Caco-2 (cell line): ENCODE measurements around the gene ARHGEF16. TPM values are rescaled to one million over a fixed set of nuclear protein-coding genes. Genes with fewer than 3 reads are reported as not detected.

ENCODE experiments used
- BruUV-seq: library from RNA; stranded (reverse); fragments of 400-500 nt; replicated peaks from 2 replicates; lab custom pipeline; 2021; lab: Mats Ljungman, UMichigan
- CTCF ChIA-PET: fragments of 300-600 bp; sonication (Branson Sonifier 250); formaldehyde crosslinking; loops from one replicate; lab custom pipeline; 2022; ENCODE audit warnings: antibody characterized with exemption; lab: Charles Lee
- POLR2A ChIA-PET: fragments of 300-600 bp; sonication (Branson Sonifier 250); formaldehyde crosslinking; loops from one replicate; lab custom pipeline; 2022; ENCODE audit warnings: antibody characterized with exemption; lab: Charles Lee
- DNase-seq, 2 experiments: peaks; one replicate each; pipeline versions ENCODE4 v3.0.0 to v3.0.0-alpha.2; 2020 to 2022
- H3K27me3 ChIP-seq: replicated peaks from 2 replicates; pipeline ENCODE4 v1.6.0; 2011; ENCODE audit warnings: low read length; ENCODE audit not compliant: control insufficient read depth, insufficient read depth
- H3K36me3 ChIP-seq: 2 replicates; pipeline ENCODE4 v1.5.1; 2011; ENCODE audit warnings: low read length; ENCODE audit not compliant: control insufficient read depth, insufficient read depth
- H3K4me1 ChIP-seq: fragments of 250-450 bp; sonication (Bioruptor Pico); 2 replicates; pipeline ENCODE4 v1.5.1; 2020; ENCODE audit warnings: mild to moderate bottlenecking
- H3K4me3 ChIP-seq: 2 replicates; pipeline ENCODE4 v1.5.1; 2011; ENCODE audit warnings: low read depth, mild to moderate bottlenecking, control low read depth, low read length
- H3K9me3 ChIP-seq: fragments of 250-450 bp; sonication (Bioruptor Pico); 2 replicates; pipeline ENCODE4 v1.5.1; 2020; ENCODE audit warnings: mild to moderate bottlenecking, moderate library complexity
- H3K27ac Mint-ChIP-seq: one replicate; pipeline ENCODE4 v1.8.0; 2022; ENCODE audit warnings: mixed read lengths; ENCODE audit not compliant: unreplicated experiment
- H3K27me3 Mint-ChIP-seq: one replicate; pipeline ENCODE4 v1.8.0; 2022; ENCODE audit warnings: mixed read lengths; ENCODE audit not compliant: insufficient read depth, unreplicated experiment
- H3K36me3 Mint-ChIP-seq: one replicate; pipeline ENCODE4 v1.8.0; 2022; ENCODE audit warnings: mild to moderate bottlenecking, mixed read lengths; ENCODE audit not compliant: insufficient read depth, unreplicated experiment
- H3K4me1 Mint-ChIP-seq: one replicate; pipeline ENCODE4 v1.8.0; 2022; ENCODE audit warnings: low read depth, mixed read lengths; ENCODE audit not compliant: unreplicated experiment
- H3K4me3 Mint-ChIP-seq: one replicate; pipeline ENCODE4 v1.8.0; 2022; ENCODE audit warnings: mild to moderate bottlenecking, moderate library complexity, mixed read lengths; ENCODE audit not compliant: unreplicated experiment
- H3K9me3 Mint-ChIP-seq: one replicate; pipeline ENCODE4 v1.8.0; 2022; ENCODE audit warnings: mixed read lengths; ENCODE audit not compliant: unreplicated experiment
- intact Hi-C: fragments of 100-400 bp; cut with micrococcal nuclease; formaldehyde crosslinking; loops from one replicate; pipeline ENCODE4 v1.10.0; 2022; ENCODE audit not compliant: unreplicated experiment
- total RNA-seq: library from RNA; stranded (reverse); gene quantifications from 2 replicates; pipeline ENCODE4 v1.2.3, GENCODE V29; 2022
- TF ChIP-seq, protein P1 (sequence below), 2 experiments: fragments of 200-600 bp in 1 of 2; IDR thresholded peaks; 1 replicate in 1 of 2; 2 replicates in 1 of 2; pipeline versions ENCODE4 v1.5.1 to v1.8.0; 2011 to 2022; ENCODE audit warnings: antibody characterized with exemption in 1 of 2, control low read depth in 1 of 2, inconsistent platforms in 1 of 2, low read depth in 1 of 2, low read length in 1 of 2, mild to moderate bottlenecking in 1 of 2, moderate library complexity in 1 of 2; ENCODE audit not compliant: insufficient read depth in 1 of 2, severe bottlenecking in 1 of 2, unreplicated experiment in 1 of 2

The ARHGEF16 gene
- total RNA-seq, 1 experiment from 2014 or later = 40.6 TPM

DNA sequence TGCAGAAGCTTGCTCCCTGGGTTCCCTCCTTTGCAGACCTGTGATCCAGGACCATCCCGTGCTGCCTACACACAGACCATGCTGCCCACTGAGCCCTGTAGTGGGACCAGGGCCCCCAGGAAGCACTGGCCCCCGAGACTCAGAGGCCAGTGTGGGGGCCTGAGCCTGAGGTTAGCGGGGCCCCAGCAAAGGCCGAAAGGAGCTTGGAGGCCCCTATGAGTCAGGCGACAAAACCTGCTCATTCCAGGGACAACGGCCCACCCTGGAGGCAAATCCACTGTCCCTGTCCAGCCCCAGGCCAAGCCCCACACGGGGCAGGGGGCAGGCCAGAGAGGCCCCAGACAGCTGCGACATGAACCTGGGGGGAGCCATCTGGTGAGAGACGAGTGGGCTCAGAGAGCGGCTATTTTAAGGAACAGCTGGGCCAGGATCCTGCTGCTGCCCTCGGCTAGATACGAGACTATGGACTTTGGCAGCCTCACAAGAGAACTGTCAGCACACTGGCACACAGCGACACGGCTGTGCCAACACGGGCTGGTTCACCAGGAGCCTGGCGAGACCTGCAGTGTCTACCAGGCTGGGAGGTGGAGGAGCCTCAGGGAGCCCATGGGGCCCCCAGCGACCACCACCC, 74.7 kb downstream of the ARHGEF16 start:
- TF ChIP-seq, protein P1, sequence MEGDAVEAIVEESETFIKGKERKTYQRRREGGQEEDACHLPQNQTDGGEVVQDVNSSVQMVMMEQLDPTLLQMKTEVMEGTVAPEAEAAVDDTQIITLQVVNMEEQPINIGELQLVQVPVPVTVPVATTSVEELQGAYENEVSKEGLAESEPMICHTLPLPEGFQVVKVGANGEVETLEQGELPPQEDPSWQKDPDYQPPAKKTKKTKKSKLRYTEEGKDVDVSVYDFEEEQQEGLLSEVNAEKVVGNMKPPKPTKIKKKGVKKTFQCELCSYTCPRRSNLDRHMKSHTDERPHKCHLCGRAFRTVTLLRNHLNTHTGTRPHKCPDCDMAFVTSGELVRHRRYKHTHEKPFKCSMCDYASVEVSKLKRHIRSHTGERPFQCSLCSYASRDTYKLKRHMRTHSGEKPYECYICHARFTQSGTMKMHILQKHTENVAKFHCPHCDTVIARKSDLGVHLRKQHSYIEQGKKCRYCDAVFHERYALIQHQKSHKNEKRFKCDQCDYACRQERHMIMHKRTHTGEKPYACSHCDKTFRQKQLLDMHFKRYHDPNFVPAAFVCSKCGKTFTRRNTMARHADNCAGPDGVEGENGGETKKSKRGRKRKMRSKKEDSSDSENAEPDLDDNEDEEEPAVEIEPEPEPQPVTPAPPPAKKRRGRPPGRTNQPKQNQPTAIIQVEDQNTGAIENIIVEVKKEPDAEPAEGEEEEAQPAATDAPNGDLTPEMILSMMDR (IDR thresholded peaks at IDR 0.05; ENCODE audit: insufficient read depth in 1 of 2, low read depth in 1 of 2, low read length in 1 of 2, severe bottlenecking in 1 of 2, unreplicated experiment in 1 of 2) = no peak
- Mint-ChIP-seq H3K27me3 (no peaks in the 10 kb centered on the region), H3K4me1 (no peaks in the 10 kb centered on the region), H3K36me3 (peaks cover 12% of the 10 kb centered on the region), H3K27ac (no peak overlapping the region), H3K9me3 (no peaks in the 10 kb centered on the region), H3K4me3 (no peak overlapping the region)
- no TSS peak for BruUV-seq
- Histone ChIP-seq H3K9me3 (no peaks in the 10 kb centered on the region), H3K36me3 (no peaks in the 10 kb centered on the region), H3K4me1 (peaks cover 18% of the 10 kb centered on the region), H3K27me3 (no peaks in the 10 kb centered on the region), H3K4me3 (no peak overlapping the region)
- DNase-seq = no peak
- POLR2A ChIA-PET = no interaction called here
- CTCF ChIA-PET = interaction anchor here (1.1 to 2.4 kb wide), 2 partner anchors 38 to 90 kb away, joined by 4 to 8 read pairs; no protein-coding TSS in a partner anchor
- intact Hi-C loops = no loop called here

- intact Hi-C loops = no loop called here
- no peaks in the 10 kb centered on the region for H3K27me3 Mint-ChIP-seq
- ChIA-PET CTCF (interaction anchor here (1.1 to 2.4 kb wide), 2 partner anchors 39 to 89 kb away, joined by 4 to 8 read pairs; no protein-coding TSS in a partner anchor), POLR2A (no interaction called here)
- peaks cover 18% of the 10 kb centered on the region for H3K4me1 ChIP-seq
- H3K36me3 Mint-ChIP-seq = peaks cover 12% of the 10 kb centered on the region
- H3K9me3 ChIP-seq = no peaks in the 10 kb centered on the region
- H3K27me3 ChIP-seq = no peaks in the 10 kb centered on the region
- H3K36me3 ChIP-seq = no peaks in the 10 kb centered on the region
- H3K4me3 ChIP-seq = peak overlapping the region; percentile 55
- BruUV-seq = TSS peak; percentile 27
- H3K4me1 Mint-ChIP-seq = no peaks in the 10 kb centered on the region
- TF ChIP-seq, protein P1 (IDR thresholded peaks at IDR 0.05; ENCODE audit: insufficient read depth in 1 of 2, low read depth in 1 of 2, low read length in 1 of 2, severe bottlenecking in 1 of 2, unreplicated experiment in 1 of 2) = no peak
- DNase-seq = peak in 1 of 2 experiments; percentile 40
- H3K4me3 Mint-ChIP-seq = peak overlapping the region; percentile 61
- no peaks in the 10 kb centered on the region for H3K9me3 Mint-ChIP-seq
- H3K27ac Mint-ChIP-seq = no peak overlapping the region
These were observed 75.8 kb downstream of the ARHGEF16 start for GRCh38 chr1:3530086-3530925.

Other genes starting within 250 kb of the ARHGEF16 start
- 12.1 and 13.3 TPM in 2 replicates for gene MEGF6, start 156.8 kb downstream of the ARHGEF16 start, total RNA-seq
- 39.0 and 43.9 TPM in 2 replicates for gene TPRG1L, start 170.3 kb downstream of the ARHGEF16 start, total RNA-seq
- gene WRAP73, start 195.4 kb downstream of the ARHGEF16 start, total RNA-seq = 25.1 and 31.6 TPM in 2 replicates
- gene TP73, start 197.9 kb downstream of the ARHGEF16 start, total RNA-seq = 11.7 and 11.9 TPM in 2 replicates